HK-2 (cell line): ENCODE measurements around the gene PRPF39.
"Not testable (repeated sequence)": the region's sequence is repeated elsewhere in the genome, so short reads cannot be mapped to it uniquely, and the experiment has no call there.

ENCODE experiments used
- DNase-seq: peaks from one replicate; pipeline ENCODE4 v3.0.0-alpha.2; 2018; ENCODE audit not compliant: unreplicated experiment

PRPF39 gene

GRCh38 chr14:45140661-45141187, 56.8 kb downstream of the PRPF39 start:
- DNase-seq: no peak

GRCh38 chr14:45142083-45142482, 58.2 kb downstream of the PRPF39 start:
- DNase-seq: not testable (repeated sequence)

- DNase-seq: no peak
Observed at GRCh38 chr14:45144658-45145057, 60.7 kb downstream of the PRPF39 start.

GRCh38 chr14:45145214-45145613, 61.3 kb downstream of the PRPF39 start:
- no peak for DNase-seq

- DNase-seq: no peak
Observed at GRCh38 chr14:45149602-45150001, 65.7 kb downstream of the PRPF39 start.

GRCh38 chr14:45150386-45150890, 66.5 kb downstream of the PRPF39 start:
- no peak for DNase-seq

- no peak for DNase-seq
Observed at GRCh38 chr14:45156067-45156466, 72.2 kb downstream of the PRPF39 start.
